ENCODE results near the gene SERPINB2.

The SERPINB2 gene

DNA sequence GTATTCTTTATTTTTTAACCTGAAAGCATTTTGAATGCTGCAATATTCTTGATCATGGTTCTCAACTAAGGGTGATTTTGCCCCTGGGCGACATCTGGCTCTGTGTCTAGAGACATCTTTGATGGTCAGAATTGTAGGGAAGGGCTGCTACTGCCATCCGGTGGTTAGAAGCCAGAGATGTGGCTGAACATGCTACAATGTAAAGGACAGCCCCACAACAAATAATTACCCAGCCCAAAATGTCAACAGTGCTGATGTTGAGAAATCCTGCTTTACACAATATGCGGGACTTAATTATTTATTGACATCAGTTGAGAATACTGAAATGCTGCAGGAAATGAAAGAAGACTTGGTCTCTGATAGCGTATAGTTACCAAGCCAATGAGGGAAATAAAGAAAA lies 37.5 kb upstream of the SERPINB2 start:
- peak; percentile 79 for ATAC-seq
- no peak for TF ChIP-seq CSDC2 (CRISPR knock-in tag; IDR thresholded peaks at IDR 0.05)
- TF ChIP-seq ZNF565 (CRISPR knock-in tag; conservative IDR thresholded peaks at IDR 0.05; ENCODE audit: low read depth): no peak
- TF ChIP-seq SNAI2 (CRISPR knock-in tag; IDR thresholded peaks at IDR 0.05): no peak
- TF ChIP-seq, protein P1, sequence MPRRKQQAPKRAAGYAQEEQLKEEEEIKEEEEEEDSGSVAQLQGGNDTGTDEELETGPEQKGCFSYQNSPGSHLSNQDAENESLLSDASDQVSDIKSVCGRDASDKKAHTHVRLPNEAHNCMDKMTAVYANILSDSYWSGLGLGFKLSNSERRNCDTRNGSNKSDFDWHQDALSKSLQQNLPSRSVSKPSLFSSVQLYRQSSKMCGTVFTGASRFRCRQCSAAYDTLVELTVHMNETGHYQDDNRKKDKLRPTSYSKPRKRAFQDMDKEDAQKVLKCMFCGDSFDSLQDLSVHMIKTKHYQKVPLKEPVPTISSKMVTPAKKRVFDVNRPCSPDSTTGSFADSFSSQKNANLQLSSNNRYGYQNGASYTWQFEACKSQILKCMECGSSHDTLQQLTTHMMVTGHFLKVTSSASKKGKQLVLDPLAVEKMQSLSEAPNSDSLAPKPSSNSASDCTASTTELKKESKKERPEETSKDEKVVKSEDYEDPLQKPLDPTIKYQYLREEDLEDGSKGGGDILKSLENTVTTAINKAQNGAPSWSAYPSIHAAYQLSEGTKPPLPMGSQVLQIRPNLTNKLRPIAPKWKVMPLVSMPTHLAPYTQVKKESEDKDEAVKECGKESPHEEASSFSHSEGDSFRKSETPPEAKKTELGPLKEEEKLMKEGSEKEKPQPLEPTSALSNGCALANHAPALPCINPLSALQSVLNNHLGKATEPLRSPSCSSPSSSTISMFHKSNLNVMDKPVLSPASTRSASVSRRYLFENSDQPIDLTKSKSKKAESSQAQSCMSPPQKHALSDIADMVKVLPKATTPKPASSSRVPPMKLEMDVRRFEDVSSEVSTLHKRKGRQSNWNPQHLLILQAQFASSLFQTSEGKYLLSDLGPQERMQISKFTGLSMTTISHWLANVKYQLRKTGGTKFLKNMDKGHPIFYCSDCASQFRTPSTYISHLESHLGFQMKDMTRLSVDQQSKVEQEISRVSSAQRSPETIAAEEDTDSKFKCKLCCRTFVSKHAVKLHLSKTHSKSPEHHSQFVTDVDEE (CRISPR knock-in tag; IDR thresholded peaks at IDR 0.05): no peak
- TF ChIP-seq TCF4 (CRISPR knock-in tag; IDR thresholded peaks at IDR 0.05; ENCODE audit: borderline replicate concordance): no peak
- no peak for TF ChIP-seq GLIS3 (CRISPR knock-in tag; IDR thresholded peaks at IDR 0.05)
- TF ChIP-seq ZFP3 (CRISPR knock-in tag; IDR thresholded peaks at IDR 0.05): no peak
- TF ChIP-seq, protein P2, sequence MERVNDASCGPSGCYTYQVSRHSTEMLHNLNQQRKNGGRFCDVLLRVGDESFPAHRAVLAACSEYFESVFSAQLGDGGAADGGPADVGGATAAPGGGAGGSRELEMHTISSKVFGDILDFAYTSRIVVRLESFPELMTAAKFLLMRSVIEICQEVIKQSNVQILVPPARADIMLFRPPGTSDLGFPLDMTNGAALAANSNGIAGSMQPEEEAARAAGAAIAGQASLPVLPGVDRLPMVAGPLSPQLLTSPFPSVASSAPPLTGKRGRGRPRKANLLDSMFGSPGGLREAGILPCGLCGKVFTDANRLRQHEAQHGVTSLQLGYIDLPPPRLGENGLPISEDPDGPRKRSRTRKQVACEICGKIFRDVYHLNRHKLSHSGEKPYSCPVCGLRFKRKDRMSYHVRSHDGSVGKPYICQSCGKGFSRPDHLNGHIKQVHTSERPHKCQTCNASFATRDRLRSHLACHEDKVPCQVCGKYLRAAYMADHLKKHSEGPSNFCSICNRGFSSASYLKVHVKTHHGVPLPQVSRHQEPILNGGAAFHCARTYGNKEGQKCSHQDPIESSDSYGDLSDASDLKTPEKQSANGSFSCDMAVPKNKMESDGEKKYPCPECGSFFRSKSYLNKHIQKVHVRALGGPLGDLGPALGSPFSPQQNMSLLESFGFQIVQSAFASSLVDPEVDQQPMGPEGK (CRISPR knock-in tag; IDR thresholded peaks at IDR 0.05; ENCODE audit: borderline replicate concordance): no peak
- TF ChIP-seq, protein P3, sequence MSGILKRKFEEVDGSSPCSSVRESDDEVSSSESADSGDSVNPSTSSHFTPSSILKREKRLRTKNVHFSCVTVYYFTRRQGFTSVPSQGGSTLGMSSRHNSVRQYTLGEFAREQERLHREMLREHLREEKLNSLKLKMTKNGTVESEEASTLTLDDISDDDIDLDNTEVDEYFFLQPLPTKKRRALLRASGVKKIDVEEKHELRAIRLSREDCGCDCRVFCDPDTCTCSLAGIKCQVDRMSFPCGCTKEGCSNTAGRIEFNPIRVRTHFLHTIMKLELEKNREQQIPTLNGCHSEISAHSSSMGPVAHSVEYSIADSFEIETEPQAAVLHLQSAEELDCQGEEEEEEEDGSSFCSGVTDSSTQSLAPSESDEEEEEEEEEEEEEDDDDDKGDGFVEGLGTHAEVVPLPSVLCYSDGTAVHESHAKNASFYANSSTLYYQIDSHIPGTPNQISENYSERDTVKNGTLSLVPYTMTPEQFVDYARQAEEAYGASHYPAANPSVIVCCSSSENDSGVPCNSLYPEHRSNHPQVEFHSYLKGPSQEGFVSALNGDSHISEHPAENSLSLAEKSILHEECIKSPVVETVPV (CRISPR knock-in tag; IDR thresholded peaks at IDR 0.05): no peak
- no peak for TF ChIP-seq ZC3H10 (CRISPR knock-in tag; IDR thresholded peaks at IDR 0.05)
- no peak for TF ChIP-seq ZNF8 (CRISPR knock-in tag; IDR thresholded peaks at IDR 0.05)
- TF ChIP-seq BACH2 (CRISPR knock-in tag; IDR thresholded peaks at IDR 0.05; ENCODE audit: borderline replicate concordance): no peak
- no peak for TF ChIP-seq CREB5 (CRISPR knock-in tag; IDR thresholded peaks at IDR 0.05; ENCODE audit: low read depth)
- no peak for TF ChIP-seq PPARA (CRISPR knock-in tag; IDR thresholded peaks at IDR 0.05; ENCODE audit: borderline replicate concordance)
- TF ChIP-seq TOX (CRISPR knock-in tag; IDR thresholded peaks at IDR 0.05; ENCODE audit: borderline replicate concordance): no peak
- no peak for TF ChIP-seq OSR1 (CRISPR knock-in tag; IDR thresholded peaks at IDR 0.05)
- TF ChIP-seq RARB (CRISPR knock-in tag; IDR thresholded peaks at IDR 0.05): no peak
- no peak for TF ChIP-seq ISL1 (CRISPR knock-in tag; IDR thresholded peaks at IDR 0.05)
- no peak for TF ChIP-seq ESRRG (CRISPR knock-in tag; IDR thresholded peaks at IDR 0.05)
- no peak for TF ChIP-seq ARNTL (CRISPR knock-in tag; IDR thresholded peaks at IDR 0.05; ENCODE audit: borderline replicate concordance, low read depth)

DNA sequence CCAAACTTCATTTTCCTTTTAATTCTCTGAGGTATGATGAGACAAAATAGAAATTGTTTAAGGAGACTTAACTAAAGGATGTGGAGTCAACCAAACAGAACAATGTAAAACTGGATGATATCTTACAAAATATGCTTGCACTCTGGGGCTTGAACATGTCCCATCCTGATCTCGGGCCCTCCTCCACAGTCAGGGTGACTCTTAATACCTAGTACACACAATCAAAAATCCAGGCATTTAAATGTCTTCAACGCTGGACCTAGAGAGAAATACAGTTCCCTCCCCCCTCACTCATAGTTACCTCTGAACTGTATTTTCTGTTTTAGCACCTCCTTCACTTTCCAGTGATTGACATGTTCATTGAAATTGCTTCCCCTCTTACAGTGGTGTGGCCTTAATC lies 36.9 kb upstream of the SERPINB2 start:
- no peak for TF ChIP-seq ESRRG (CRISPR knock-in tag; IDR thresholded peaks at IDR 0.05)
- TF ChIP-seq PPARA (CRISPR knock-in tag; IDR thresholded peaks at IDR 0.05; ENCODE audit: borderline replicate concordance): no peak
- TF ChIP-seq ISL1 (CRISPR knock-in tag; IDR thresholded peaks at IDR 0.05): no peak
- no peak for TF ChIP-seq ZFP30 (CRISPR knock-in tag; IDR thresholded peaks at IDR 0.05)
- TF ChIP-seq, protein P2 (CRISPR knock-in tag; IDR thresholded peaks at IDR 0.05; ENCODE audit: borderline replicate concordance): no peak
- no peak for TF ChIP-seq GLIS3 (CRISPR knock-in tag; IDR thresholded peaks at IDR 0.05)
- TF ChIP-seq ZNF8 (CRISPR knock-in tag; IDR thresholded peaks at IDR 0.05): no peak
- TF ChIP-seq CSDC2 (CRISPR knock-in tag; IDR thresholded peaks at IDR 0.05): no peak
- TF ChIP-seq ZNF70 (CRISPR knock-in tag; IDR thresholded peaks at IDR 0.05): no peak
- TF ChIP-seq ARNTL (CRISPR knock-in tag; IDR thresholded peaks at IDR 0.05; ENCODE audit: borderline replicate concordance, low read depth): no peak
- TF ChIP-seq, protein P3 (CRISPR knock-in tag; IDR thresholded peaks at IDR 0.05): no peak
- TF ChIP-seq TCF4 (CRISPR knock-in tag; IDR thresholded peaks at IDR 0.05; ENCODE audit: borderline replicate concordance): no peak
- TF ChIP-seq TOX (CRISPR knock-in tag; IDR thresholded peaks at IDR 0.05; ENCODE audit: borderline replicate concordance): no peak
- TF ChIP-seq ZNF565 (CRISPR knock-in tag; conservative IDR thresholded peaks at IDR 0.05; ENCODE audit: low read depth): no peak
- TF ChIP-seq BACH2 (CRISPR knock-in tag; IDR thresholded peaks at IDR 0.05; ENCODE audit: borderline replicate concordance): no peak
- TF ChIP-seq ZFP3 (CRISPR knock-in tag; IDR thresholded peaks at IDR 0.05): no peak
- TF ChIP-seq SNAI2 (CRISPR knock-in tag; IDR thresholded peaks at IDR 0.05): no peak
- TF ChIP-seq, protein P4, sequence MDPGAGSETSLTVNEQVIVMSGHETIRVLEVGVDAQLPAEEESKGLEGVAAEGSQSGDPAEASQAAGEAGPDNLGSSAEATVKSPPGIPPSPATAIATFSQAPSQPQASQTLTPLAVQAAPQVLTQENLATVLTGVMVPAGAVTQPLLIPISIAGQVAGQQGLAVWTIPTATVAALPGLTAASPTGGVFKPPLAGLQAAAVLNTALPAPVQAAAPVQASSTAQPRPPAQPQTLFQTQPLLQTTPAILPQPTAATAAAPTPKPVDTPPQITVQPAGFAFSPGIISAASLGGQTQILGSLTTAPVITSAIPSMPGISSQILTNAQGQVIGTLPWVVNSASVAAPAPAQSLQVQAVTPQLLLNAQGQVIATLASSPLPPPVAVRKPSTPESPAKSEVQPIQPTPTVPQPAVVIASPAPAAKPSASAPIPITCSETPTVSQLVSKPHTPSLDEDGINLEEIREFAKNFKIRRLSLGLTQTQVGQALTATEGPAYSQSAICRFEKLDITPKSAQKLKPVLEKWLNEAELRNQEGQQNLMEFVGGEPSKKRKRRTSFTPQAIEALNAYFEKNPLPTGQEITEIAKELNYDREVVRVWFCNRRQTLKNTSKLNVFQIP (CRISPR knock-in tag; IDR thresholded peaks at IDR 0.05; ENCODE audit: borderline replicate concordance, low read depth): no peak
- TF ChIP-seq, protein P1 (CRISPR knock-in tag; IDR thresholded peaks at IDR 0.05): no peak

More for the DNA sequence above, 36.9 kb upstream of the SERPINB2 start:
- ATAC-seq: no peak
